Measurements from ENCODE around the gene TRIM72. TPM values are rescaled to one million over a fixed set of nuclear protein-coding genes. Genes with fewer than 3 reads are reported as not detected.

Gene TRIM72
- total and polyA plus RNA-seq, 2 of the 8 experiments (the other 6 are each of a cell fraction or from before 2014, with no cell fraction given) = 0.57 to 2.1 TPM

GRCh38 chr16:31181102-31181830 is 32.7 kb upstream of the TRIM72 start (continued):
- TF ChIP-seq CHD7 (IDR thresholded peaks at IDR 0.05; ENCODE audit: insufficient replicate concordance, low read length) = no peak
- TF ChIP-seq CBX5 (IDR thresholded peaks at IDR 0.05; ENCODE audit: low read depth, low read length) = no peak
- TF ChIP-seq SIN3A (conservative IDR thresholded peaks at IDR 0.05 in 1 of 2, IDR thresholded peaks at IDR 0.05 in 1 of 2; ENCODE audit: low read depth in 1 of 2, low read length in 2 of 2) = peak in 1 of 2 experiments; percentile 13; a peak in 1 of 4 replicates
- no peak for TF ChIP-seq TBP (IDR thresholded peaks at IDR 0.05; ENCODE audit: low read depth, low read length)
- TF ChIP-seq POLR2A (IDR thresholded peaks at IDR 0.05; ENCODE audit: control extremely low read depth in 1 of 2, low read depth in 2 of 2, low read length in 2 of 2) = peak in 1 of 2 experiments; percentile 30; a peak in 1 of 3 replicates
- no peak for TF ChIP-seq RXRA (IDR thresholded peaks at IDR 0.05; ENCODE audit: insufficient read depth, low read depth, low read length)
- no peak for TF ChIP-seq TAF1 (IDR thresholded peaks at IDR 0.05; ENCODE audit: low read depth, low read length)
- TF ChIP-seq CHD2 (IDR thresholded peaks at IDR 0.05; ENCODE audit: low read length) = no peak
- no peak for TF ChIP-seq TCF12 (IDR thresholded peaks at IDR 0.05; ENCODE audit: low read depth, low read length)
- no peak for TF ChIP-seq KDM5A (IDR thresholded peaks at IDR 0.05; ENCODE audit: low read length)

Data from H1 (cell line).